Skeletal muscle tissue (tissue), 4 donors: Measurements from ENCODE around the gene NCAM2. TPM values are rescaled to one million over a fixed set of nuclear protein-coding genes. Genes with fewer than 3 reads are reported as not detected.
"Not testable (repeated sequence)": the region's sequence is repeated elsewhere in the genome, so short reads cannot be mapped to it uniquely, and the experiment has no call there.

ENCODE experiments used
- H3K27ac ChIP-seq: one replicate; pipeline ENCODE4 v1.7.0; 2013; ENCODE audit warnings: mild to moderate bottlenecking, low read depth, low read length, inconsistent platforms
- H3K27me3 ChIP-seq, 3 donors: one replicate each; pipeline ENCODE4 v1.7.0; 2013; ENCODE audit warnings: low read length in 3 of 3; ENCODE audit not compliant: control insufficient read depth in 3 of 3, insufficient read depth in 3 of 3
- H3K36me3 ChIP-seq, 3 donors: one replicate each; pipeline ENCODE4 v1.7.0; 2013; ENCODE audit warnings: low read length in 3 of 3; ENCODE audit not compliant: control insufficient read depth in 3 of 3, insufficient read depth in 3 of 3
- H3K4me1 ChIP-seq, 3 donors: one replicate each; pipeline ENCODE4 v1.7.0; 2013; ENCODE audit warnings: low read length in 3 of 3, mild to moderate bottlenecking in 3 of 3; ENCODE audit not compliant: control insufficient read depth in 3 of 3, insufficient read depth in 3 of 3
- H3K4me3 ChIP-seq, 3 donors: one replicate each; pipeline ENCODE4 v1.7.0; 2013; ENCODE audit warnings: low read length in 3 of 3
- H3K9ac ChIP-seq, 3 donors: one replicate each; pipeline ENCODE4 v1.7.0; 2013; ENCODE audit warnings: low read length in 3 of 3, mild to moderate bottlenecking in 3 of 3, moderate library complexity in 2 of 3, low read depth in 1 of 3
- H3K9me3 ChIP-seq, 3 donors: one replicate each; pipeline ENCODE4 v1.7.0; 2013; ENCODE audit warnings: low read length in 3 of 3; ENCODE audit not compliant: control insufficient read depth in 3 of 3
- total RNA-seq: library from RNA; depleted of rRNA; stranded (reverse); fragments of >200 nt; gene quantifications from one replicate; pipeline ENCODE4 v1.2.3, GENCODE V29; 2014
- donor health status: Osteomylitis.

NCAM2 gene
- total RNA-seq, 1 donor from 2014 or later, result 6.8 TPM

DNA sequence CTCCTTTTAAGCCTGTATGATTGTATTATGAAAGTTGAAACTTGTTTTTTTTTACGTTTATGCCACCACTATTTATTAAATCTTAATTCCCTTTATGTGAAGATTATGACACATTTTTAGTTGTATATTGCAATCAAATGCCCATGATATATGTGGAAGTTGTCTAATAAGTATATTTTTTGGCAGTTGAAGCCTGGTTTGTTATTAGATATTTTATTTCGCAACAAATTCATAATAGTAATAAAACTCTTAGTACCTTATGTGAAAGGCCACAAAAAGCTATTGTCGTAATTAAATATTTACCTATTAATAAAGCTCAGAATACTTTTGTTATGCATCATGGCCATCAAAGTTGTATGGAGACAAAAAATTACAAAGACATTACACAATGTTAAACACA is 386.8 kb downstream of the NCAM2 start:
- no peak overlapping the region for H3K4me3 ChIP-seq
- H3K9ac ChIP-seq, result no peak overlapping the region
- H3K9me3 ChIP-seq, result no peaks in the 10 kb centered on the region
- no peaks in the 10 kb centered on the region for H3K4me1 ChIP-seq
- H3K36me3 ChIP-seq, result no peaks in the 10 kb centered on the region
- no peak overlapping the region for H3K27ac ChIP-seq
- no peaks in the 10 kb centered on the region for H3K27me3 ChIP-seq

DNA sequence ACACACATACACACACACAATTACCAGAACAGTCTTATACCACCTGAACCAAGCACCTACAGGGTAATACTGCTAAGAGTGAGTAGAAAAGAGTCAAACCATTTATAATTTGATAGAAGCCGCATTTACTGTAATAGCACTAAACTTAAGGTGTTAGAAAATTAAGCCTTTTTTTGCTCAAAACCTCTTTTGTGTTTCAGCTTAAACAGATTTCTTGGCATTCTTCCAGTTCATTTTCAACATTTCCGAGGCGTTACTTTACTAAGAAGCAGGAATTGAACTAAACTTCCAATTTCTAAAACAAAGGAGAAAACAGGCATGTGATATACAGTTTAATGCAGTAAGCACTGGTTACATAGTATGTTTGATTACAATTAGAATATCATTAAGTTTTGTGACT is 387.2 kb downstream of the NCAM2 start:
- Histone ChIP-seq H3K9ac (no peak overlapping the region), H3K36me3 (no peaks in the 10 kb centered on the region), H3K27ac (no peak overlapping the region), H3K4me1 (no peaks in the 10 kb centered on the region), H3K9me3 (no peaks in the 10 kb centered on the region), H3K4me3 (no peak overlapping the region), H3K27me3 (no peaks in the 10 kb centered on the region)

DNA sequence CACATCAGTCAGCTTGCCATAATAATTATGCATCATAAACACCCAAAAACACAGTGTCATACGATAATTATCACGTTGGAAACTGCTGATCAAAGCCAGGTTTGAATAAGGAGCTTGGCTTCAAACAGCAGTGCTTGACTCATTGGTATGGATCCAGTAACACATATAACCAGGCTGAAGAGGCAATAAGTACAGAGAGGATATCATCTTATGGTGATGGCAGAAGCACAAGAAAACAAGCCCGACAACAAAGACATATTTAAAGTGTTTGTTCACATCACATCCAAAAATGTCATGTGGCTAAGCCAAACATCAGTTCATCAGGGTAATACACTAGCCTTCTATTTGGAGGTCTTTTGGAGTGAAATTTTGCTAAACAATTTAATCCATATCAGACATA is 389.7 kb downstream of the NCAM2 start:
- no peak overlapping the region for H3K4me3 ChIP-seq
- no peaks in the 10 kb centered on the region for H3K4me1 ChIP-seq
- no peaks in the 10 kb centered on the region for H3K27me3 ChIP-seq
- H3K27ac ChIP-seq, result no peak overlapping the region
- H3K36me3 ChIP-seq, result no peaks in the 10 kb centered on the region
- H3K9me3 ChIP-seq, result no peaks in the 10 kb centered on the region
- no peak overlapping the region for H3K9ac ChIP-seq

DNA sequence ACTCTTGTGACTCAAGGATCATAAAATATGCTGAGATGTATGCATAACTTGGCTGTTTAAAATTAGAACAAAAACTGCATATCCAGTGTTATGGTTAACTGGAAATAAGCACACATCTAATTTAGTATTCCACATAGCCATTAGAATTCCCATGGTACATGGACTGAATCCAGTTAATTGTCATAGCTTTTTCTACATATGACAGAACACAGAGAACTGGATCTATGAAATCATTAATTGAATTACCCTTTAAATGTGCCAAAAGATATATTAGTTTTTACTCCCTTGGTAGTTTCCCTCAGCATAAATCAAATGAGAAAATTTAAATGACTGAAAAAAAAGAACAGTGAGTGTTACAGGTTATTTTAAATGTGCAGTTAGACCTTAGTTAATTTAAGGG is 395.9 kb downstream of the NCAM2 start:
- no peak overlapping the region for H3K4me3 ChIP-seq
- no peak overlapping the region for H3K9ac ChIP-seq
- H3K27ac ChIP-seq, result no peak overlapping the region
- H3K36me3 ChIP-seq, result no peaks in the 10 kb centered on the region
- no peaks in the 10 kb centered on the region for H3K4me1 ChIP-seq
- H3K27me3 ChIP-seq, result no peaks in the 10 kb centered on the region
- H3K9me3 ChIP-seq, result peaks cover 2 to 8% (median 3%) of the 10 kb centered on the region in 3 donors

DNA sequence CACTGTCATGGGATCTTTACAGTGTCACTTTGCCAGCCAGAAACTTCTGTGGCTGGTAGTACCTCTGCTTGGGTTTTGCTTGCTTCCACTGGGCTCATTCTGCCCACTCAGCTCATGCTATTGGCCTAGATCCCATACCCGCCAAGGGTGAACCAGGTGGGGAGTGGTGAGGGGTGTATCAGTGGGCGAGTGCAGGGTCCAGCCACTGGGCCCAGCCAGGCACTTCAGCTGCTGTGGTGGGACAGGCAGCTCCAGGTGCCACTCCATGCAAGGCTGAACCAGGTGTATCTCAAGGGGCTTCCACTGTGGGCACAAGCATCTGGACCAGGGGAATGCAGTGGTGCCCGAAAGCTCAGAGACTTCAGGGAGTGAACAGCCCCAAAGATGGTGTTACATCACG is 398.2 kb downstream of the NCAM2 start:
- Histone ChIP-seq H3K9me3 (peaks cover 2 to 8% (median 3%) of the 10 kb centered on the region in 3 donors), H3K36me3 (no peaks in the 10 kb centered on the region), H3K9ac (no peak overlapping the region), H3K4me3 (no peak overlapping the region), H3K4me1 (no peaks in the 10 kb centered on the region), H3K27ac (no peak overlapping the region), H3K27me3 (no peaks in the 10 kb centered on the region)

DNA sequence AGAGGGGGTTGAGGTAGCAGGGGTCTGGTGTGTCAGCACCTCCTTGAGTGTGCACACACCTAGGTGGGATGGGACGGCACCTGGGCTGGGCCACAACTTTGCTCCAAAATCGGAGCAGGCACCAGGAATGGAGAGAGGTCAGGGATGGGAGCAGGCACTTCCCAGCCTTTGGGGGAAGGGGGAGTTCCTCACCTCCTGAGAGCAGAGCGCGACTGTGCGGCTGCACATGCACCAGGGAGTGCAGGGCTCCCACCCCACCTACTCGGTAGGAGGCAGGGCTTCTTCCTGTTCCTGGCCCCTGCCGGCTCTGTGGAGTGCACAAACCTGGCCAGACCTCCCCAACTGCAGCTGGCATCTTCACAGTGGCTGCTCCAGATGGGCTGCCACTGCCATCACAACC is 399.3 kb downstream of the NCAM2 start:
- no peak overlapping the region for H3K9ac ChIP-seq
- H3K27ac ChIP-seq, result no peak overlapping the region
- no peak overlapping the region for H3K4me3 ChIP-seq
- H3K27me3 ChIP-seq, result no peaks in the 10 kb centered on the region
- no peaks in the 10 kb centered on the region for H3K36me3 ChIP-seq
- H3K9me3 ChIP-seq, result peaks cover 2 to 8% (median 3%) of the 10 kb centered on the region in 3 donors
- no peaks in the 10 kb centered on the region for H3K4me1 ChIP-seq

DNA sequence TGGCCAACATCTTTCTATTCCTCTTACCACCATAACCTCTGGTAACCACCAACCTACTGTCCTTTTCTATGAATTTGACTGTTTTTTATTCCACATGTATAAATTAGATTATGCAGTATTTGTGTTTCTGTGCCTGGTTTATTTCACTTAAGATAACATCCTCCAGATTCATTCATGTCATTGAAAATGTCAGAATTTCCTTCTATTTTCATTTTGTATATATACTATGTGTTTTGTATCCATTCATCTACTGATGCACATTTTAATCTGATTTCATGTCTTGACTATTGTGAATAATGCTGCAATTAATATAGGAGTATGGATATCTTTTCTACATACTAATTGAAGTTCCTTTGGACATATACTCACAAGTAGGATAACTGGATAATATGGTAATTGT is 403.2 kb downstream of the NCAM2 start:
- no peaks in the 10 kb centered on the region for H3K36me3 ChIP-seq
- no peaks in the 10 kb centered on the region for H3K27me3 ChIP-seq
- no peak overlapping the region for H3K4me3 ChIP-seq
- H3K4me1 ChIP-seq, result no peaks in the 10 kb centered on the region
- no peak overlapping the region for H3K27ac ChIP-seq
- H3K9ac ChIP-seq, result no peak overlapping the region
- H3K9me3 ChIP-seq, result peaks cover 0 to 6% (median 0%) of the 10 kb centered on the region in 3 donors

DNA sequence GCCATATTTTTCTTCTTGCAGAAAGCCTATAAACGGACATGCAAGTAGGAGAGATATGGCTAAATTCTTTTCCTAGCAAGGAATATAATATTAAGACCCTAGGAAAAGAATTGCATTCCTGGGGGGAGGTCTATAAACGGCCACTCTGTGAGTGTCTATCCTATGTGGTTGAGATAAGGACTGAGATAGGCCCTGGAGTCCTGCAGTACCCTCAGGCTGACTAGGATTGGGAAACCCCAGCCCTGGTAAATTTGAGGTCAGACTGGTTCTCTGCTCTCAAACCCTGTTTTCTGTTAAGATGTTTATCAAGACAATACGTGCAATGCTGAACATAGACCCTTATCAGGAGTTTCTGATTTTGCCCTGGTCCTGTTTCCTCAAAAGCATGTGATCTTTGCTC is 404.0 kb downstream of the NCAM2 start:
- not testable (repeated sequence) for H3K27me3 ChIP-seq, H3K4me3 ChIP-seq, H3K9me3 ChIP-seq, H3K9ac ChIP-seq, H3K4me1 ChIP-seq, H3K27ac ChIP-seq, H3K36me3 ChIP-seq

DNA sequence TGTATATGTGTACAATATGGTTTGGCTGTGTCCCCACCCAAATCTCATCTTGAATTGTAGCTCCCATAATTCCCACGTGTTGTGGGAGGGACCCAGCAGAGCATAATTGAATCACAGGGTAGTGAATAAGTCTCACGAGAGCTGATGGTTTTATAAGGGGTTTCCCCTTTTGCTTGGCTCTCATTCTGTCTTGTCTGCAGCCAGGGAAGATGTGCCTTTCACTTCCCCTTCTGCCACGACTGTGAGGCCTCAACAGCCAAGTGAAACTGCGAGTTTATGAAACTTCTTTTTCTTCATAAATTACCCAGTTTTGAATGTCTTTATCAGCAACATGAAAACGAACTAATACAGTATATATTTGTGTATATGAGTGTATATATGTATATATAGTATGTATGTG is 406.1 kb downstream of the NCAM2 start:
- H3K4me1 ChIP-seq, H3K27ac ChIP-seq, H3K9me3 ChIP-seq, H3K9ac ChIP-seq, H3K36me3 ChIP-seq, H3K27me3 ChIP-seq, H3K4me3 ChIP-seq: not testable (repeated sequence)

DNA sequence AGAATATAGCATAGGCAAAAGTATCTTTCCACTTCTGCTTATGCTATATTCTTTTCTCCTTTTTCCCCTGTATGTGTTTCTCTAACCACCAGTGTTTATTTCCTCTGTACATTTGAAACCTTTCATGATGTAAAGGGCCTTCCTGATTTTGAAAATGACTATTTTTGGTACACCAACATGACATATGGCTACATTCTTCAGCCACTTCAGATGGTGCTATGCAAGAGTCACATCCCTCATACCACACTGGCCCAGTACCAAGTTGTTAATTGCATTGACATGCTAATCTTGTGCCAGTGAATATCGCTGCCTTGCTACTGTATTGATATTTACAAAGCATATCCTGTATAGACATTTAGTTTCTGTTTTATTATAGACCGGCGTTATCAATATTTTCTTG is 408.7 kb downstream of the NCAM2 start:
- Histone ChIP-seq H3K27me3 (no peaks in the 10 kb centered on the region), H3K4me3 (no peak overlapping the region), H3K27ac (no peak overlapping the region), H3K36me3 (no peaks in the 10 kb centered on the region), H3K4me1 (no peaks in the 10 kb centered on the region), H3K9me3 (no peaks in the 10 kb centered on the region), H3K9ac (no peak overlapping the region)

DNA sequence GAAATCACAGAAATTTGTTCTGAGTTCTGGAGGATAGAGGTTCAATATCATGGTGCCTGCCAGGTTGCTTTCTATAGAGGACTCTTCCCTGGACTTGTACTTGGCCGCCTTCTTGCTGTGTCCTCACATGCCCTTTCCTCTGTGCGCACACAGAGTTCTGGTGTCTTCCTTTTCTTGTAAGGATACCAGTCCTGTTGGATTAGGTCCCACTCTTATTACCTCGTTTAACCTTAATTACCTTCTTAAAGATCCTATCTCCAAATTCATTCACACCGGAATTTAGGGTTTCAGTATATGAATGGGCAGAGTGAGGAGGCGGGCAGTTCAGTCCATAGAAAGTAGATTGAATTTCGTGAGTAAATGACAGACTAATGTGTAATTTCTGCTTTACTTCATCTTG is 413.9 kb downstream of the NCAM2 start:
- H3K9me3 ChIP-seq, result no peaks in the 10 kb centered on the region
- no peak overlapping the region for H3K4me3 ChIP-seq
- H3K27ac ChIP-seq, result no peak overlapping the region
- H3K36me3 ChIP-seq, result no peaks in the 10 kb centered on the region
- H3K4me1 ChIP-seq, result no peaks in the 10 kb centered on the region
- H3K27me3 ChIP-seq, result no peaks in the 10 kb centered on the region
- no peak overlapping the region for H3K9ac ChIP-seq
